Inflammatory macrophage treated with lipopolysaccharide for 1 hour (primary cell): ENCODE results near the gene ERCC8.
"Not testable (repeated sequence)": the region's sequence is repeated elsewhere in the genome, so short reads cannot be mapped to it uniquely, and the experiment has no call there.

Source experiments
- DNase-seq, 2 donors: peaks; one replicate each; pipeline ENCODE4 v3.0.0-alpha.2; 2020 to 2022

ERCC8 gene

DNA sequence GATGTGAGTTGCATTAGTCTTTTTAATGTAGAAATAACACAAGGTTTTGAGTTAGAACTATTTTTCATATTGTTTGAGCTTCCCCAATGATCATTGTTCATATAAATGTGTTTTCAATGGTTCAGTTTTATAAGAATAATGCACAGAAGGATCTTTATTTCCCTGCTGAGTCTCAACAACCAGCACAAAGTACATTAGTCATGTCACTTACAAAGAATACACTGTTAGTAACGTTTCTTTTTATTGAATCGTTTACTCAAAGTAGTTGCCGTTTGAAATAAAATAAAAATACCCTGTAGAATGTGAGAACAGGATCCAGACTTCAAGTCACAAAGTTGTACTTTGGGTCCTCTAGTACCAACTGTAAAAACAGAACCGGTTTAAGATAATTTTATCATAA is 41.5 kb downstream of the ERCC8 start:
- no peak for DNase-seq

DNA sequence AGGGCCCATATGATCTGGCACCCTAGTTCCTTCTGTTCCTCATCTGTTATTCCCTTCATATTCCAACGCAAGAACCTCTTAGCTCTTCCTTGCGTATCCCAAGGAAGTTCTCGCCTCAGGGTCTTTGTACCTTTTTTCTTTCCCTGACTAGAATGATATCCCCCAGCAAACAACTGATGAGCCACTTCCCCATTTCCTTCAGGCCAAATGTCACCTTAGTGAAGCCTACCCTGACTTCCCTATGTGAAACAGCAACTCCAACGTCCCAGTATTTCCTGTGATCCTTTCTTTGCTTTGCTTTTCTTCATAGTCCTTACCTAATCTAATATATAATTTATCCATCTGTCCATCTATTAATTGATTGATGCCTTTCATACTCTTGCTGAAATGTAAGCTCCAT is 47.9 kb downstream of the ERCC8 start:
- DNase-seq: no peak

DNA sequence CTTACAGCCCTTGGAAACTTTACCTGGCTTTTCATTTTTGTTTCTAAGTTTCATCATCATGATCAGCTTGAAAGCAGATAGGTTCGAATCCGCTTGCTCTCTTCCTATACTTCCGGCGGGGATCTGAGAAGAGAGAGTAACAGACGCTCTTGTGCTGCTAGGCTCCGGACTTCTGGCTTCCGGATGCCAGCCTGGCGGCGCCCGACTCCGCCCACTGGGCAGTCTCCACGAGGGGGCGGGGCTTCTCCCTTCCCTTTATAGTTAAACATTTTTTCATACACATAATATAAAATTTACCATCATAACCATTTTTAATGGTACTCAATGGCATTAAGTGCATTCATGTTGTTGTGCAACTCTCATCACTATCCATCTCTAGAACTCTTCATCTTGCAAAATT is 51.3 kb downstream of the ERCC8 start:
- DNase-seq: no peak

DNA sequence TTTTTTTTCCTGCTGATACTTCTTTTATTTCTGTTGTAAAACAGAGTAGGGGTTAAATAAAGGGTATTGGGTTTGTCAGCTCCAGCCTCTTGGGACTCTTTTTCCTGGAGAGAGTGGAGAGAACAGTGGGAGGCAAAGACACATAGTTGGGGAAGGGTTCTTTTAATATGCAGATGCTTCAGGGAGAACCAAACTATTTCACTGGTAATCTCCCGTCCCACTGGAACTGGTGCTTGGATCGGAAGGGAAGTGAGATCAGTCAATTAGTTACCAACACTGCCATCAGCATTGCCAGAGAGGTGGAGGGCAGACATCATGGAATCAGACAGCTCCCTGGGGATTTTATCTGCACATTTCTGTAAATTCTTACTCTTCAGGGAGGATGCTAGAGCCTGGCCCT is 53.2 kb downstream of the ERCC8 start:
- no peak for DNase-seq

DNA sequence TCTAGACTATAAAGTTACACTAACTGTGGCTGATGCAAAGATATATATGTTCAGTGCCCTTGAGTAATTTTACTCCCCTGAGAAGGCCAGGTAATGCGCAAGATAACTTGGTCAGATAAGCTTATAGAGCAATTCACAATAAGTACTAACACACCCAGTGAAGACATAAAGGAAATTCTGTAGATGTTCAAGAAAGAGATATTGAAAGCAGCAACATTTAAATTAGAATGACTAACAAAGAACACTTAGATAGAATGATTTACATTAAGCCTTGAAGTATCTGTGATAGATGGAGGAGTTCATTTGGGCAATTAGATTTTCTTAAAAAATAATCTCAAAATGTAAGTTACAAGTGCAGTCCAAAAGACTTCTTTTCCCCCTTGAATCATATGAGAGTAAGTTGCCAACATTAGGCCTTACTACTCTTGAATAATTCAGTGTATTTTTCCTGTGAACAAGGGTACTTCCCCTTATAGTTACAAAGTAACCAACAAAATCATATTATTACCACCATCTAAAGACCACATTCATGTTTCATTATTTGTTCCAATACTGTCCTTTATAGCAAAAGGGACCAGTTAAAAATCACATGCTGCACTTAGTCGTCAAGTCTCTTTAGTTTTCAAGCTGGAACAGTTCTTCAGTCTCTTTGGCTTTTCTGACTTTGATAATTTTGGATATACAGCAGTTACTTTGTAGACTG is 56.4 kb downstream of the ERCC8 start:
- DNase-seq: no peak

DNA sequence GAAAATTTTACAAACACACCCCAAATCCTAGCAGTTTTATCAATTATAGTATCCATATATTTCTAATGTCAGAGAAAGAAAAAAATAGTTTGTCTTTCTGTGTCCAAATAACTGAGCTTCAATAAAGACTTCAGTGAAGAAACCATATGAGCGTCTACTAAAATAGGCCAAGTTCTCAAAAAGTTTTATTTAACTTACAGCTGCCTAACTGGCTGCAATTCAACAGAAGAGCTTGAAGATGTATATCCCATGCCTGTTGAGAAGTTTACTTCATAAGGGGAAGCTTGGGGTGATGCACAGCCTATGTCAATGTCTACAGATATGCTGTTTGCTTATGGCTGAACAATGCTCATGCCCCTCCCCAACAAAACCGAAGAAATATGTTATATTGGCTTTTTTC is 57.1 kb downstream of the ERCC8 start:
- DNase-seq: no peak

DNA sequence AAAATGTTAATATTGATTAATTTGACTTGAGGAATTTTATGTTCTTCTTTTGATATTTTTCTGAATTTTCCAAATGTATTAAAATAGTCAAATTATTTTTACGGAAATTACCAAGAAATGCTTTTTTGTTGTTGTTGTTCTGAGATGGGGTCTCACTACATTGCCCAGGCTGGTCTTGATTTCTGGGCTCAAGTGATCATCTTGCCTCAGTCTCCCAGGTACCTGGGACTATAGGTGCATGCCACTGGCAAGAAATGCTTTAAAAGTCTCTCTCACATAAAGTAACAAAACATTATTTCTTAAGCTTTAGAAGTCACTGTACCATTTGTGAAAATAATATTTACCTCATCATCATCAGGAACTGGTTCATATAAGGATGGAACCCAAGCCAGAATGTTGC is 57.8 kb downstream of the ERCC8 start:
- no peak for DNase-seq

DNA sequence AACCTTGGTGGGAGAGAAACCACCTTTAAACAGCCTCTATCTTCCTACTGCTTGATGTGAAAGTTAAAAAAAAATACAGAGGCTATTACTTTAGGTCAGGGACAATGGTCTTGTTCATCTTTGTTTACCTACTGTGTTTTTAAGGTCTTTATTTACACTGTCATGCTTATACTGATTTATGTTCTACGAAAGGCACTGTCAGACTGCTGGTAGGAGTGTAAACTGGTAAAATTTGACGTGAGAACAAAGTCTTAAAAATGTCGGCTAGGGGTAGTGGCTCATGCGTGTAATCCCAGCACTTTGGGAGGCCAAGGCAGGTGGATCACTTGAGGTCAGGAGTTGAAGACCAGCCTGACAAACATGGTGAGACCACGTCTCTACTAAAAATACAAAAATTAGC is 58.7 kb downstream of the ERCC8 start:
- no peak for DNase-seq

DNA sequence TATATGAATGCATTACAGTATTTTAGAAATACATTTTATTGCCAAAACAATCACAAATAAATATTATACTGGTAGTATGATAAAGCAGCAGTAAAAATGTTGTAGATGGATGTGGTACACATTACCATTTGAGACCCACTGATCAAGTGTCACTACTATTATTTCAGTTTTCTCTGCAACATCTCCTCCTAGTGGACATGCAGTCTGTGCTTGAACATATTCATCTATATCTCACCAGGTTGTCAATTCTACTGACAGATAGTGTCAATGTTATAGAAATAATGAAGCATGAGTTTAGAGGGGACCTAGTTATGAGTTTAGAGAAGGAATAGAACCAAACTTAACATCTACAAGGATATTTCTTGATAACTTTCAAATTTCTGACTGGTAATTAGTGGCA is 61.6 kb downstream of the ERCC8 start:
- peak; percentile 25 to 39 for DNase-seq

DNA sequence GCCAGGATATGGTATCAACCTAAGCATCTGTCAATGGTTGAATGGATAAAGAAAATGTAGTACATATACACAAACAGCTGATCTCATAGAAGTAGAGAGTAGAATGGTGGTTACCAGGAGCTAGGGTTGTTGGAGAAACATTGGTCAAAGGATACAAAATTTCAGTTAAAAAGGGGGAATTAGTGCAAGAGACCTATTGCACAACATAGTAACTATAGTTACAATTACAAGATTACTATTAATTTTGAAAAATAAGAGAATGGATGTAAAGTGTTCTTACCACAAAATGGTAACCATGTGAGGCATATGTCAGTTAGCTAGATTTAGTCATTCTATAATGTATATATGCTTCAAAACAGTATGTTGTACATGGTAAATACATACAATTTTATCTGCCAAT is 72.0 kb downstream of the ERCC8 start:
- no peak for DNase-seq

DNA sequence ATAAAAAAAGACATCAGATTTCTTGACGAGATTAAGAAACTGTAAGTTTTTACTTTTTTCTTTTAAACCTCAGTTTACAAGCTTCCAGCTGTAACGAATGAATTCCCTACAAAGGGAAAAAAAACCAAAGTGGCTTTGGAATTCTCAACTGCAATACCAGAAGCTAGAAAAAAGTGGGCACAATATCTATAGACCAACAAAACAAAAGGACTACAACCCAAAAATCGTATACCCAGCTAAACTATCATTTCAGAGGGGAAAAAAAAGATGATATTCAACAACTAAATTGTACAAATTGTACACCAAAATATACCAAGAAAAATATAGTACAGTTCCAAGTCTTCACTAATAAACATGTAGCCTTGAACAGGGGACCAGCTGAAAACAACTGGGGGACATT is 74.0 kb downstream of the ERCC8 start:
- no peak for DNase-seq

DNA sequence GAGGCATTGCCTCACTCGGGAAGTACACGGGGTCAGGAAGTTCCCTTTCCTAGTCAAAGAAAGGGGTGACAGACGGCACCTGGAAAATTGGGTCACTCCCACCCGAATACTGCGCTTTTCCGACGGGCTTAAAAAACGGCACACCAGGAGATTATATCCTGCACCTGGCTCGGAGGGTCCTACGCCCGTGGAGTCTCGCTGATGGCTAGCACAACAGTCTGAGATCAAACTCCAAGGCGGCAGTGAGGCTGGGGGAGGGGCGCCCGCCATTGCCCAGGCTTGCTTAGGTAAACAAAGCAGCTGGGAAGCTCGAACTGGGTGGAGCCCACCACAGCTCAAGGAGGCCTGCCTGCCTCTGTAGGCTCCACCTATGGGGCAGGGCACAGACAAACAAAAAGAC is 84.3 kb downstream of the ERCC8 start:
- not testable (repeated sequence) for DNase-seq

DNA sequence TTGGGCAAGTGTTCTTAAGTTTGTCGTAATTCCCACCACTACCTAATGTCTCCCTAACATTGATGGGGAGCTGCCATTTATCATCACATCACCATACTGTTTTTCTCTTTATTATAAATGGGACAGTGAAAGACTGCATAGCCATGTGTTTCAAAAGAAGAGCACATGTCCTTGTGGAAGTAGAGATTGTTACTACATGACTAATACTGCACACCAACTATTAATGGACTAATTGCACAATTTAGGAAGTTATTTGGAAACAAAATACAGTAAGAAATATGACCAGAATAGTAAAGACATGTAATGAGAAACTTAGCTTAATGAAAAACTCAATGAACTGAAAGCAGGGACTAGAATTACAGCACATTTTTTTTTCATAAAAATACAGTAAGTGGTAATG is 88.8 kb downstream of the ERCC8 start:
- DNase-seq: peak; percentile 90 to 91

DNA sequence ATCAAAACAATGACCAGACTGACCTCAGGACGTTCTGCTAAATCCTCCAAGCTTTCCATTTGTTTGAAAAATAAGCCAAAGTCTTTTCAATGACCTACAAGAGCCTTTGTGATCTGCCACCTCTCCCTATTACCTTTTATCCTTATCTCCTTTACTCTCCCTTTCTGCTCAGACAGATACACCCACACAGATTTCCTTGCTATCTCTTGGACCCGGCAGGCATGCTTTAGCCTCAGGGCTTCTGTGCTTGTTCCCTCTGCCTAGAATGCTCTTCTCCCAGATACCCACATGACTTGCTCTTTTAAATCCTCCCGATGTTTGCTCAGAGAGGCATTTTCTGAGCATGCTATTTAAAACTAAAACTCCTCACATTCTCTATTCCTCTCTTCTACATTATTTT is 91.9 kb downstream of the ERCC8 start:
- DNase-seq: no peak

DNA sequence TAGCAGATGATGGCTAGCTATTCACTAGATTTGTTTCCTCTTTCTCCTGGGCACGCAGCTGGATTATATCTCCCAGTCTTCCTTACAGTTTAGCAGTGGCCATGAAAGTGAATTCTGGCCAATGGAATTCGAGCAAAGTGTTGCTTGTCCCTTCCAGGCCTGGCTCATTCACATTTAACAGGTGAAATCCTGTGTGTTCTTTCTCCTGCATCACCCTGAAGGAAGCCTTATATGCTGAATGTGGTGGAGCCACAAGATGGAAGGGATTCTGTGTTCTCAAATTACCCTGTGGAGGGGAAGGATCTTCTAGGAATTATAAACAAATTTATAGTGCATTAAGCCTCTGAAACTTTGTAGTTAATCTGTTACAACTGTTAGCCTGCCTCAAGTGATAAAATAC is 92.6 kb downstream of the ERCC8 start:
- DNase-seq: no peak

DNA sequence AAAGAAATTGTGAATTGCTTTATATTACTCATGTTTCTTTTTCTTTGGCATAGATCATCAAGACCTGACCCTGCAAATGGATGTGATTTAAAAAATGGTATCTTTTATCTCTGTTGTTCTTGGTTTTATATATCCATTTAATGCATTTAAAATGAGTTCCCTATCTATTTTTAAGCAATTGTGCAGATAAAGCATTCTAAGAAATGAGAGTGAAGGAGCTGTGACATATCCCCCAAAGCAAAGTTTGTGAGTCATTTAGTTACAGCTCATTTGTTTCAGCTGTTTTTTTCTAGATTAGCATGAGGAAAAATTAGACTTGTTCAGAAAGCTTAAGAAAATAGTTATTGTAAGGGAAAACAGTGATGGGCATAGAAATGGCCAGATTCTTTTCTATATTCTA is 93.2 kb downstream of the ERCC8 start:
- no peak for DNase-seq

DNA sequence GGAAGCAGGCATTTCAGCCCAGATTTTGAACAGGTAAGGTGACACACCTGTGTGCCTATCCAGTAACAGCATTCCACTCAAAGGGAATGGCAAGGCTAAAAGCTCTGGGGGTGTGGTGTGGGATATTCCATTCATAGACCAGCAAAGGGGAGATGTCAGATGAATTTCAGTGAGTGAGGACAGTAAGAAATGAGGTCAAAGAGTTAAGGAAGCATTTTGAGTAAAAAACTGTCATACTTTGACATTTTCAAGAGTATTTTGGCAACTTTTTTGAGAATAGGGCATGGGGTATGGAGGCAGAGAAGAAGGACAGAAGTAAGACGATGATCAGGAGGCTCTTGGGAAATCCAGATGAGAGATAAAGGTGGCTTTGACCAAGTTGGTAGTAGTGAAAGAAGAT is 98.6 kb downstream of the ERCC8 start:
- no peak for DNase-seq

DNA sequence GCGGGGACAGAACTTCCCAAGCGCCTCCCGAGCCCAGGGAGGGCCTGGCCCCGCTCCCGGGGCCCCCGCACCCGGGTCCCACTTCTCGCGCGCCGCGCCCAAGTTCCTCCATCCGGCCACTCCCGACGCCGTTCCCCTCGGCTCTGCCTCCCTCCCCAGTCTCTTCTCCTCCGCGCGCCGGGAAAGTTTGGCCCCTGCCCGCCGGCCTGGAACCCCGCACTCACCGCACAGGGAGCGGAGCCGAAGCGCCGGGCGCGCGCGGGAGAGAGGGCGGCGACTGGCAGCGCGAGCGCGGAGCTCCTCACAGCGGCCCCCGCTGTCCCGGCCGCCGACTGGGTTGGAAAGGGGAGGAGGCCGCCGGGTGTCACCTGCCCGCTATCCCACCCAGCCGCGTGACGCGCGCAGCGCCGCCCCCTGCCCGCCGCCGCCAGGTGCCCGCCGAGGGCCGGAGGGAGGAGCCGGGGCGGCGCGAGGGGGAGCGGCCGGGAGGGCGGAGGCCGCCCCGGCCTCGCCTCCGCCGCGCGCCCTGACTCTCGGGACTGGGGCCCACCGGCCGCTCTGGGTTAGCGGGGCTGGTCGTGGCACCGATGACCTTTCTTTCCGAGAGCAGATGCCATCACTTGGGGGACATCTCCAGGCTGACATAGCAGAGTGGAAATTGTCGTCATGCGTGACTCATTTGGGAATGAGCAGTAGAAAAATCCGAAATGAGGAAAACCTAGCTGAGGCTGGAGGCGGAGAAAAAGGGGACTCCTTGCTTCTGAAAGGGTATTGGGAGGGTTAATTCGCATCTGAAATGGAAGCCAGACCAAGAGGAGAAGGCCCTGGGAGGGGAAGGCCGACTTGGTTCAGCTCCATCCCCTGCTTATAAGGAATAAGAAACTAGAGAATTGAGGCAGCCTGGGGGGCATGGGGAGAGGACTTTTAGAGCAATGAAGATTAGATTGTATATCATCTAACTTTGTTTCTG is 100.6 kb downstream of the ERCC8 start, which contains the start of gene ELOVL7:
Gene ELOVL7 (minus strand): TSS at position 334 of the 970 bp plus-strand sequence. CDS start 56,872 bp downstream, outside the sequence.
- DNase-seq: peak; percentile 95 to 98

DNA sequence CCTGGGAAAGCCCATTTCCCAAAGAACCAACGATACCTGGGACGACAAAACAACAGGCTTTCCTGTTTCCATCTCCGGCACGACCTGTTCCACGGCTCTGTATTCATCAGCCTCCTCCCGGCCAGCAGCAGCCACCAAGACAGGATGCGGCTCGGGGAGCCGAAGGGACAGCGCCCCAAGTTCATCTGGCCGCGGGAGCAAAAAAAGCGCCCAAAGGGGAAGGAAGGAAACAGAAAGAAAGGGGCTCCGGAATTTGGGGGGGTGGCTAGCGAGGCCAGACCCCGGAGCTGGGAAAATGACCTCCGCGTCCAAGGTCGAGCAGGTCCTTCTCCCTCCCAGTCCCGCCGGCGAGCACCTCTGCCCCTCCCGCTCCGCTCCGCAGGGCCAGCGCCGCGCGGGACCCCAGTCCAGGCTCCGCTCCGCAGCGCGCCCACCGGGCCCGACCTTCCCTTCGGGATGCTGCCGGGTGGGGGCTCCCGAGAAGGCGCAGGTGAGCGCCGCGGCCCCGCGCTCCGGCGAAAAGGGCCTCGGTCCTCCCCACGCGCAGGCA is 101.4 kb downstream of the ERCC8 start:
- peak in 1 of 2 donors; percentile 29 for DNase-seq

DNA sequence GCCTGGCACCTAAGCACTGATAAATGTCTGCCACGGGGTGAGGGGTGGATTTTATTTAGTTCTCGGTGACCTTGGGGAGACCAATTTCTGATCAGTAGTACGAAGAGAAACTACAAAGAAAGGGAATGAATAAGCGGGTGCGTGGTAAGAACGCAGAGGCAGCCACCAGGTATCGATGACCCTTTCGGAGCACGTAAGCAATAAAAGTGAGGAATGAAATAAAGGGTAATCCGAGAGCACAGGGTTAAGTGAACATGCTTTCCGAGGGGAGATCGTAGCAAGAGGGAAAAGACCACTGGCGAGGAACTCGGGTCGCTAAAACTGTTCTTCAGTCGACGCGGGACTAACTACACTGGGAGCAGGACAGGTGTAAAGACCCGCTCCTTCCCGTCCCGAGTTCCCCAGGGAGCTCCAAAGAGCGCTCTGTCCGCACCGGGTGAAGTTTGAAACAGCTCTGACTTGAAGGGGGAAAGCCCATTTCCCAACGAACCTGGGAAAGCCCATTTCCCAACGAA is 101.9 kb downstream of the ERCC8 start:
- peak in 1 of 2 donors; percentile 44 for DNase-seq

DNA sequence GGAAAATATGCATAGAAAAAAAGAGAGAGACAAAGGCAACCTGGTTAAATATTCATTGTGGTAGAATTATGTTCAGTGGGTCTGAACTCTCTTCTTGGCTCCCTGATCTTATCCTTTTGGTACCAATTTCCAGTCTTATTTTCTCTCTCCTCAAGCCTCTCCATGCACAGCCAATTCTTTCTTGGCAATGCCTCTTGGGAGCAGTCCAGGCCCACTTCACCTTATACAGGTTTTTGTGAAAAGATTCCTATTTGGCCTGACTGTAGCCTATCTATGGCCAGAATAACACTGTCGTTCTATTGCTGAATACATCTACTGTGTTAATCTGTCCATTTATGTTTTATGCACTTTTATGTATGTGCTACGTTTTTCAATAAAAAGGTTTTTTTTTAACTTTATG is 103.5 kb downstream of the ERCC8 start:
- no peak for DNase-seq

DNA sequence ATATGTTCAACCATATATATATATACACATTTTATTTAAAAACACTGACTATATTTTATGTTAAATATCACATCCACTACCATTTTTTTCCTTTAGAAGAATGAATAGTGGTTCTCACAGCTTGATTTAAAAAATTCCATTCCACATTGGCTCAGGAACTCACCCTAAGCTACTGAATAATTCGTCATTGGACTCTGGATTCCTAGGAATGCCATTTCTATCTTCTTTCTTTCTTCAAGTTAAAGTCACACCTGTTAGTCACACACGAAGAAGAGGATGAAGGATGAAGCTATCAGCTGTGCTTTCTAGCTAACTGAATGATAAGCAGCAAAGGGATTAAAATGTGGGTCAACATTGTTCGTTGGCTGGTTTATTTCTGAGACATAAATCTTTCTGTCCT is 108.7 kb downstream of the ERCC8 start:
- no peak for DNase-seq

DNA sequence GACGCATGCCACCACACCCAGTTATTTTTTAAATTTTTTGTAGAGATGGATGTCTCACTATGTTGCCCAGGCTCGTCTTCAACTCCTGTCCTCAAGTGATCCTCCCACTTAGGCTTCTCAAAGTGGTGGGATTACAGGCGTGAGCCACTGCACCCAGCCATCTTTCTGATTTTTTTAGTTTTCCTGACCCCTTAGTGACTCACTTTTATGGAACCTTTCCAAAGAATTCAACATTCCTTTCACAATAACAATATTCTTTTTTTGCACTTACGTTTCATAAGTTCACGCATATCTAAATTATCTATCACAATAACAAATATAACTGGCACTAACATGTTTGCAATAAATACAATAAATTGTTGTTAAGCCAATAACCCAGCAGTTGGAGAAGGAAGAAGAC is 109.3 kb downstream of the ERCC8 start:
- DNase-seq: no peak

DNA sequence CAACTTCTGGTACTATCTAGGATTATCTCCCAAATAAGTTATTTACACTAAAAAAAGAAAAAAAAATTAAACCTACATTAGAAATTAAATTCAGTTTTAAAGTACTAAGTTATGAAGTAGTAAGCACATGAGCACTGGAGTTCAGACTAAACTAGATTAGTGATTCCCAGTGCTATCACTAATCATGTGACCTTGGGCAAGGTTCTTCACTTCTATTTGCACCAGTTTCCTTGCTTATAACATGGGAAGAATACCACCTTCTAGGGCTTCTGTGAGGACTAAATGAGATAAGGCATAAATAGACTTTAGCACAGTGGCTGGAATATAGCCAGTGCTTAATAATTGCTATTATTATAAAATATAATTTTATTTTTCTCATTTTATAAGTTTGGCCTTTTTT is 111.3 kb downstream of the ERCC8 start:
- DNase-seq: no peak
